Subcutaneous adipose tissue (tissue), 4 donors: ENCODE data around the gene RNF213. TPM values are rescaled to one million over a fixed set of nuclear protein-coding genes. Genes with fewer than 3 reads are reported as not detected.

Experiments used
- total RNA-seq, 4 donors: library from RNA; depleted of rRNA; stranded (reverse); fragments of >200 nt; gene quantifications; one replicate each; pipeline ENCODE4 v1.1.0, GENCODE V29; 2016
- TF ChIP-seq, protein P1 (sequence below): fragments of 450-650 bp; IDR thresholded peaks from one replicate; pipeline ENCODE4 v1.5.1; 2016; ENCODE audit warnings: low read depth, mild to moderate bottlenecking, control low read depth, antibody characterized with exemption, moderate library complexity

The RNF213 gene
- total RNA-seq, 4 donors from 2014 or later = 114 to 167 (median 144) TPM

DNA sequence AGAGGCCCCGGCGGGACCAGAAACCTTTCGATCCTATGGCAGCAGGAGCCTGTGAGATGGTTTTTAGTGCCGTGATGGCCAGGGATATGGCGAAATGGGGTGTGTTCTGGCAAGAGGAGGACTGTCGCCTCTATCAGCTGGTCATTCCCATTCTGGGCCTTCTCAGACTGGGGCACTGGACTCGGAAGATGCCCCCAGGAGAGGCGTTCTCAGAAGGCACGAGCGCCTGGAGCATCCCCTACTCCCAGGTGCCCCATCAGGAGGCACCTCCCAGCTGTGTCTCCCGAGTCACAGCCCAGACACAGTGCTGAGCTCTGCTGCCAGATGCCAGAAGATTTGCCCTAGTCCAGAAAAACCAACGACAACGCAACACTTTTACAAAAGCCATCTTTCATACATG is 99.7 kb downstream of the RNF213 start:
- TF ChIP-seq, protein P1, sequence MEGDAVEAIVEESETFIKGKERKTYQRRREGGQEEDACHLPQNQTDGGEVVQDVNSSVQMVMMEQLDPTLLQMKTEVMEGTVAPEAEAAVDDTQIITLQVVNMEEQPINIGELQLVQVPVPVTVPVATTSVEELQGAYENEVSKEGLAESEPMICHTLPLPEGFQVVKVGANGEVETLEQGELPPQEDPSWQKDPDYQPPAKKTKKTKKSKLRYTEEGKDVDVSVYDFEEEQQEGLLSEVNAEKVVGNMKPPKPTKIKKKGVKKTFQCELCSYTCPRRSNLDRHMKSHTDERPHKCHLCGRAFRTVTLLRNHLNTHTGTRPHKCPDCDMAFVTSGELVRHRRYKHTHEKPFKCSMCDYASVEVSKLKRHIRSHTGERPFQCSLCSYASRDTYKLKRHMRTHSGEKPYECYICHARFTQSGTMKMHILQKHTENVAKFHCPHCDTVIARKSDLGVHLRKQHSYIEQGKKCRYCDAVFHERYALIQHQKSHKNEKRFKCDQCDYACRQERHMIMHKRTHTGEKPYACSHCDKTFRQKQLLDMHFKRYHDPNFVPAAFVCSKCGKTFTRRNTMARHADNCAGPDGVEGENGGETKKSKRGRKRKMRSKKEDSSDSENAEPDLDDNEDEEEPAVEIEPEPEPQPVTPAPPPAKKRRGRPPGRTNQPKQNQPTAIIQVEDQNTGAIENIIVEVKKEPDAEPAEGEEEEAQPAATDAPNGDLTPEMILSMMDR = no peak

GRCh38 chr17:80361495-80362220 is 101.0 kb downstream of the RNF213 start:
- TF ChIP-seq, protein P1 = no peak

- TF ChIP-seq, protein P1 = no peak
These were observed 101.9 kb downstream of the RNF213 start for GRCh38 chr17:80362428-80363119.

- TF ChIP-seq, protein P1 = no peak
These were observed 102.5 kb downstream of the RNF213 start for GRCh38 chr17:80363120-80363515.

DNA sequence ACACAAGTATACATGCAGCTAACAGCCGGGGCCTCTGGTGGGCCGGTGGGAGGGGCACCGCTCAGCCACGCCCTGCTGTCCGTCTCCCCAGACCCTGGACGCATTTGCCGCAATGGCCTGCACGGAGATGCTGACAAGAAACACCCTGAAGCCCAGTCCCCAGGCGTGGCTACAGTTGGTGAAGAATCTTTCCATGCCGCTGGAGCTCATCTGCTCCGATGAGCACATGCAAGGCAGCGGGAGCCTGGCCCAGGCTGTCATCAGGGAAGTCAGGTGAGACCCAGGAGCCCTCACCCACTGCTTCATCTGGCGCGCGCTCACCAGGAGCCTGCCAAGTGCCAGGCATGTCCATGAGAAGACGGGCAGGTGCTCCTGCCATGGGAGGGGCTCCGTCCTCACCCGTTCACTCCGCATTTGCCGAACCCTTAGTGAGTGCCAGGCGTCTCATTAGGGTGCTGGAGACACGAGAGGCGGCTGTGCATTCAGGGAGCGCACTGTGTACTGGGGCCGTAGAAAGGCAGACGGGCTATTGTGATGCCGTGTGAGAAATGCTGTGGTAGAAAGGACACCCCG is 103.0 kb downstream of the RNF213 start:
- TF ChIP-seq, protein P1 = no peak

- TF ChIP-seq, protein P1 = no peak
These were observed 103.5 kb downstream of the RNF213 start for GRCh38 chr17:80364091-80364691.
